ENCODE results near the gene SMARCC2. TPM values are rescaled to one million over a fixed set of nuclear protein-coding genes. Genes with fewer than 3 reads are reported as not detected.

Gene SMARCC2
- total RNA-seq, 2 donors from 2014 or later: 45.0 to 70.2 TPM

DNA sequence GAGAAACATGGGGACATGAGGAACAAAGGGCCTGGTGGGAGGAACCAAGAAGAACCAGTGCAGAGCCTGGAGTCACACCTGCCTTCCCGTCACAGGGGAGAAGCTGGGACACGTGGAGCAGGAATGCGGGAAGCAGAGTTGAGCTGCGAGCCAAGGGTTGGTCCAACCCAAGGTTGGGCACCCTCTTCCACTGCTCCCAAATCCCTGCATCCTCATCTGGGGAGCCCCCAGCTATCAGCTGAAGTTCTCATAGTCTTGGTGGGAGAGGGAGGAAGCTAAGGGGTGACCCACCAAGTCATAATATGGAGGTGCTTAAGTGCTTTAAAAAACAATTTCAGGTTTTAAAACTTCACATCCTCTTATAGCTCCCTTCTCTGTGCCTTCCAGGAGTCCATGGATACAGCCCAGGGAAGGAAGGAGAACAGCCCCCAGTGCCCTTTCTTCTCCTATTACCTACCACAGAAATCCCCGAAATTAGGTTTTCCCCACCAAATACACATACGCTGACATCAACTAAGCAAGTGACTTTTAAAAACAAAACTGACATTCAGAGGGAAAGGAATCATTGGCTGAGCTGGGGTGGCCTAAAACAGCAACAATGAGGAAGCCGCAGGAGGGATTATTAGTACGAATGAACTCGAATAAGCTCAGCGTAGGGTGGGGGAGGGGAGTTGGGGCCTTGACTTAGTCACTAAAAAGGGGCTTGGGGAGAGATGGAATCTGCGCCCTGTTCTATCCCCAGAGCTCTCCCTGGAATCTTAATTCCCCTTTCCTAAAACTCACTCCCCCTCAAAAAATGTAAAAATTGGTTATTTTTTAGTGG, 26.6 kb downstream of the SMARCC2 start:
- peaks cover 84% of the 10 kb centered on the region for H3K36me3 ChIP-seq
- TF ChIP-seq, protein P1, sequence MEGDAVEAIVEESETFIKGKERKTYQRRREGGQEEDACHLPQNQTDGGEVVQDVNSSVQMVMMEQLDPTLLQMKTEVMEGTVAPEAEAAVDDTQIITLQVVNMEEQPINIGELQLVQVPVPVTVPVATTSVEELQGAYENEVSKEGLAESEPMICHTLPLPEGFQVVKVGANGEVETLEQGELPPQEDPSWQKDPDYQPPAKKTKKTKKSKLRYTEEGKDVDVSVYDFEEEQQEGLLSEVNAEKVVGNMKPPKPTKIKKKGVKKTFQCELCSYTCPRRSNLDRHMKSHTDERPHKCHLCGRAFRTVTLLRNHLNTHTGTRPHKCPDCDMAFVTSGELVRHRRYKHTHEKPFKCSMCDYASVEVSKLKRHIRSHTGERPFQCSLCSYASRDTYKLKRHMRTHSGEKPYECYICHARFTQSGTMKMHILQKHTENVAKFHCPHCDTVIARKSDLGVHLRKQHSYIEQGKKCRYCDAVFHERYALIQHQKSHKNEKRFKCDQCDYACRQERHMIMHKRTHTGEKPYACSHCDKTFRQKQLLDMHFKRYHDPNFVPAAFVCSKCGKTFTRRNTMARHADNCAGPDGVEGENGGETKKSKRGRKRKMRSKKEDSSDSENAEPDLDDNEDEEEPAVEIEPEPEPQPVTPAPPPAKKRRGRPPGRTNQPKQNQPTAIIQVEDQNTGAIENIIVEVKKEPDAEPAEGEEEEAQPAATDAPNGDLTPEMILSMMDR (IDR thresholded peaks at IDR 0.05): no peak
- no peak for DNase-seq (ENCODE audit: low spot score)
- no peak overlapping the region for H3K27ac ChIP-seq
- H3K27me3 ChIP-seq: no peaks in the 10 kb centered on the region
- no peaks in the 10 kb centered on the region for H3K9me3 ChIP-seq
- H3K4me3 ChIP-seq: no peak overlapping the region
- peaks cover 0 to 37% of the 10 kb centered on the region in 2 donors for H3K4me1 ChIP-seq

DNA sequence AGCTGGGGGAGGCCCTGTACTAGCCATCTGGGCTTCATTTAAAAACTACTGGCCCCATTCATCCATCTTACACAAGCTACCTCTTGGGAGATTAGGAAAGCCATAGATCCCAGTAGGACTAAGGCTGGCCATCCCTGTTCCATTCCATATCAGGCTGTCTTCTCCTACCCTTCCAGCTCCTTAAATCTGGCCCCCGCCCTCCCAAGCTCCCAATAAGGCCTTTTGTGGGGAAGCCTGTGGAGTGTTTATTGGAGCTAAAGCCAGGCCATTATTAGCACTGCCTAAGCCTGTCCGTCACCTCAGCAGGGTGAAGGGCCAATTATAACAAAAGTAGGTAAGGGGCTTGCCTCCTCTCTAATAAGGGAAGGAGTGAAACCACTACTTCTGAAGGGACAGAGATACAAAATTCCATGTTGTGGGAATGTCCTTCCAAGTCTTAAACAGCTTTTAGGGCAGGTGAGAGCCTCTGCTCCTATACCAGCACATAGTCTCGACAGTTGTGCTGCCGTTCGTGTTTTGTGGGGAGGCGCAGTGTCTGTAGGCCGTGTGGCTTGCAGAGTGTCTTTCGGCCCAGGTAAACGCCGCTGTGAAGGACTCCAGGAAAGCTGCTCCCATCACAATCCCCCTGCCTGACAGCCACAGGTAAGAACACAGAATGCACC, 27.5 kb downstream of the SMARCC2 start:
- Histone ChIP-seq H3K9me3 (no peaks in the 10 kb centered on the region), H3K4me3 (peak overlapping the region; percentile 69 to 92), H3K36me3 (peaks cover 75% of the 10 kb centered on the region), H3K27ac (peak overlapping the region; percentile 96 to 99), H3K4me1 (peaks cover 0 to 40% of the 10 kb centered on the region in 2 donors), H3K27me3 (no peaks in the 10 kb centered on the region)
- TF ChIP-seq, protein P1 (IDR thresholded peaks at IDR 0.05): no peak
- no peak for DNase-seq (ENCODE audit: low spot score)

DNA sequence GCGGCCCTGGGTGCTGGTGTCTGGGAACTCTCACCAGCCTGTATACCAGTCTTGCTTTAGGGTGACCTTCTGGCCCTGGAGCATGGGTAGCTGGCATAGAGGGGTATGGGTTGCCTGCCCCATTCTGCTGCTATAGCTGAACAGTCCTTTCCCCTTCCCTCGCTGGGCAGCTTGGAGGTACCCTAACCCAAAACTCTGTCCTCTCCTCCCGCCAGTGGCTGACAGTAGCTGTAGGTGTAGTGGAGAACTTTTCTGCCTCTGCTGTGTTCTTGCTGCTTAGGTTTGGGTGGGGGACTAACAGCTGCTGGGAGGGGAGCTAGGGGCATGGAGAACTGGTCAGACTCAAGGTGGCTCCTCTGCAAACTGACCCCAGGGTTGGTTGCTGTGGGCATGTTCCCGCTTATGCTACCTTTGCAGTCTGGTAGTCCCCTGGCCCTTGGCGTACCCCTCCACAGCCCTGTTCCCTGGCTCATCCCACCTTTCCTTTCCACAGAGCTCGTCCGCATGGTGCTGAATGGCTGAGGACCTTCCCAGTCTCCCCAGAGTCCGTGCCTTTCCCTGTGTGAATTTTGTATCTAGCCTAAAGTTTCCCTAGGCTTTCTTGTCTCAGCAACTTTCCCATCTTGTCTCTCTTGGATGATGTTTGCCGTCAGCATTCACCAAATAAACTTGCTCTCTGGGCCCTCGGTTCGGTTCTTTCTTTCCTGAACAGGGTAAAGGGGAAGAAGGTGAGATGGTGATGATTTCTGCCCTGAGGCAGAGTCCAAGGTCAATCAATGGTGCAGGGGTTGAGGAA, 28.2 kb downstream of the SMARCC2 start:
- Histone ChIP-seq H3K4me1 (peaks cover 0 to 41% of the 10 kb centered on the region in 2 donors), H3K4me3 (peak overlapping the region; percentile 69 to 92), H3K9me3 (no peaks in the 10 kb centered on the region), H3K27ac (peak overlapping the region; percentile 96 to 99), H3K36me3 (peaks cover 68% of the 10 kb centered on the region), H3K27me3 (no peaks in the 10 kb centered on the region)
- TF ChIP-seq, protein P1 (IDR thresholded peaks at IDR 0.05): no peak
- no peak for DNase-seq (ENCODE audit: low spot score)

DNA sequence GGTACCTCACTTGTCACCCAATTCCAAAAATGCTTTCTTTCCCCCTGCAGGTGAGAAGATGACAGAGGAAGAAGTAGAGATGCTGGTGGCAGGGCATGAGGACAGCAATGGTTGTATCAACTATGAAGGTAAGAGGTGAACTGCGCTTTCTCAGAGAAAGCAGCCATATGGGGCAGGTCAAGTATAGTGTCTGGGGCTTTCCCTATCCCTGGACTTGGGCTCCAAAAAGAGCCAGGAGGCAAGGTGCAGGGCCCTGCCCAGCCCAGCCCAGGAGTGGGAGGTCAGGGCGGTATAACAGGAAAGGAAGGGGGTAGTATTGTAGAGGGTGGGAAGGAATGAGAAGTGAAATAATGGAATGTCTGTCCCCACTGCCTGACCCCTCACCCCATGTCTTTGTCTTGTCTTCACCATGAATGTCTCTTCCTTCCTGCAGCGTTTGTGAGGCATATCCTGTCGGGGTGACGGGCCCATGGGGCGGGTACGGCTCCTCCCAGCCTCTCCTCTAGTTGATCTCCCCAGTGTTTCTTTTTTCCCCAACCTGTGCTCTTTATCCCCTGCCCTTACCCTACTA, 29.0 kb downstream of the SMARCC2 start:
- TF ChIP-seq, protein P1 (IDR thresholded peaks at IDR 0.05): no peak
- H3K4me3 ChIP-seq: peak overlapping the region; percentile 69 to 92
- no peak for DNase-seq (ENCODE audit: low spot score)
- H3K27ac ChIP-seq: peak overlapping the region; percentile 96 to 99
- H3K4me1 ChIP-seq: peaks cover 0 to 41% of the 10 kb centered on the region in 2 donors
- H3K36me3 ChIP-seq: peaks cover 60% of the 10 kb centered on the region
- no peaks in the 10 kb centered on the region for H3K9me3 ChIP-seq
- no peaks in the 10 kb centered on the region for H3K27me3 ChIP-seq

DNA sequence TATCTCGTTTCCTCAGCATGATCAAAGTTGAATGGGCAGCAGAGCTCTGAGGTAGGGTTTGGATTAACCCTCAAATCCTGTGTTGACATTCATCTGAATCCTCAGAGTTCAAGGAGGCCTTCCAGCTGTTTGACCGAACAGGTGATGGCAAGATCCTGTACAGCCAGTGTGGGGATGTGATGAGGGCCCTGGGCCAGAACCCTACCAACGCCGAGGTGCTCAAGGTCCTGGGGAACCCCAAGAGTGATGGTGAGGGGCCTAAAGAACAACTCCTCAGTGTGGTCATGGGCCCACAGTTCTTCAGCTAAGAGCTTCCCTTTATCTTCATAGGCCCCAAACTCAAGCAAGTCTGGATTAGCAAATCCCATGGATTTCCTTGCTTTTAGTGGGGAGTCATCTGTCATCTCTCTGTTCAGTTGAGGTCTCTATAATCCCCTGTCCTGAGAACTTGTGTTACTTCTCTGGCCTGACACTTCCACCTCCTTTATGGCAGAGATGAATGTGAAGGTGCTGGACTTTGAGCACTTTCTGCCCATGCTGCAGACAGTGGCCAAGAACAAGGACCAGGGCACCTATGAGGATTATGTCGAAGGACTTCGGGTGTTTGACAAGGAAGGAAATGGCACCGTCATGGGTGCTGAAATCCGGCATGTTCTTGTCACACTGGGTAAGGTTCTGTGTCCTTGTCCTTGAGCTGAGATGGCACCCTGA, 29.6 kb downstream of the SMARCC2 start:
- H3K4me3 ChIP-seq: peak overlapping the region; percentile 69 to 92
- H3K27me3 ChIP-seq: no peaks in the 10 kb centered on the region
- no peak for DNase-seq (ENCODE audit: low spot score)
- H3K36me3 ChIP-seq: peaks cover 53% of the 10 kb centered on the region
- no peaks in the 10 kb centered on the region for H3K9me3 ChIP-seq
- H3K27ac ChIP-seq: peak overlapping the region; percentile 96 to 99
- peaks cover 0 to 41% of the 10 kb centered on the region in 2 donors for H3K4me1 ChIP-seq
- TF ChIP-seq, protein P1 (IDR thresholded peaks at IDR 0.05): no peak
